OCI-LY7 (cell line): ENCODE results near the gene C10orf71. TPM values are rescaled to one million over a fixed set of nuclear protein-coding genes. Genes with fewer than 3 reads are reported as not detected.

Experiments
- BruUV-seq: library from RNA; stranded (reverse); fragments of 400-500 nt; replicated peaks from 2 replicates; lab custom pipeline; 2021; lab: Mats Ljungman, UMichigan
- CTCF ChIA-PET: fragments of 300-600 bp; sonication (Branson Sonifier 250); formaldehyde crosslinking; loops from one replicate; lab custom pipeline; 2022; ENCODE audit warnings: antibody characterized with exemption; ENCODE audit not compliant: unreplicated experiment; lab: Charles Lee
- POLR2A ChIA-PET: fragments of 300-600 bp; sonication (Branson Sonifier 250); formaldehyde crosslinking; loops from one replicate; lab custom pipeline; 2022; ENCODE audit warnings: antibody characterized with exemption; lab: Charles Lee
- DNase-seq: peaks from one replicate; pipeline ENCODE4 v3.0.0-alpha.2; 2015; ENCODE audit warnings: low spot score
- H2AFZ ChIP-seq: fragments of 200-600 bp; sonication (generic), shearing (Covaris generic); 2 replicates; pipeline ENCODE4 v1.6.1; 2014; ENCODE audit warnings: mild to moderate bottlenecking, antibody characterized with exemption, low read length, moderate library complexity
- H3K27ac ChIP-seq: fragments of 200-600 bp; sonication (generic); 2 replicates; pipeline ENCODE4 v1.5.1; 2014; ENCODE audit warnings: mixed run types, low read depth, mild to moderate bottlenecking, moderate library complexity, low read length, inconsistent platforms; ENCODE audit not compliant: poor library complexity, severe bottlenecking
- H3K36me3 ChIP-seq: fragments of 200-600 bp; sonication (generic); 2 replicates; pipeline ENCODE4 v1.6.1; 2014; ENCODE audit warnings: mild to moderate bottlenecking, antibody characterized with exemption, low read length, moderate library complexity, mixed read lengths; ENCODE audit not compliant: insufficient read depth
- H3K4me1 ChIP-seq: fragments of 200-600 bp; sonication (generic); 2 replicates; pipeline ENCODE4 v1.5.1; 2014; ENCODE audit warnings: mild to moderate bottlenecking, low read length; ENCODE audit not compliant: insufficient read depth, poor library complexity, severe bottlenecking
- H3K4me2 ChIP-seq: fragments of 200-600 bp; sonication (generic); 2 replicates; pipeline ENCODE4 v1.6.1; 2014; ENCODE audit warnings: mild to moderate bottlenecking, low read length
- H3K4me3 ChIP-seq: fragments of 200-600 bp; sonication (generic); 2 replicates; pipeline ENCODE4 v1.5.1; 2014; ENCODE audit warnings: mild to moderate bottlenecking, low read depth, low read length; ENCODE audit not compliant: poor library complexity, severe bottlenecking
- H3K79me2 ChIP-seq: fragments of 200-600 bp; sonication (generic); 2 replicates; pipeline ENCODE4 v1.6.1; 2016; ENCODE audit warnings: low read depth, mild to moderate bottlenecking, low read length, moderate library complexity, mixed read lengths; ENCODE audit not compliant: insufficient read depth
- H3K9me2 ChIP-seq: fragments of 200-600 bp; sonication (generic); 2 replicates; pipeline ENCODE4 v1.6.1; 2016; ENCODE audit warnings: mild to moderate bottlenecking, low read length, mixed read lengths; ENCODE audit not compliant: insufficient read depth
- H3K9me3 ChIP-seq: fragments of 200-600 bp; sonication (generic); 2 replicates; pipeline ENCODE4 v1.6.1; 2014; ENCODE audit warnings: mild to moderate bottlenecking, mixed run types, low read length, mixed read lengths
- H4K20me1 ChIP-seq: fragments of 200-600 bp; sonication (generic); 2 replicates; pipeline ENCODE4 v1.6.1; 2014; ENCODE audit warnings: mild to moderate bottlenecking, antibody characterized with exemption, low read length, moderate library complexity, mixed read lengths; ENCODE audit not compliant: insufficient read depth
- CTCF ChIP-seq: fragments of 200-600 bp; sonication (generic); conservative IDR thresholded peaks from 2 replicates; pipeline ENCODE4 v1.5.1; 2014; ENCODE audit warnings: mild to moderate bottlenecking, antibody characterized with exemption, low read length, moderate library complexity, mixed read lengths
- EZH2phosphoT487 ChIP-seq: fragments of 200-600 bp; sonication (generic); IDR thresholded peaks from 2 replicates; pipeline ENCODE4 v1.6.1; 2018; ENCODE audit warnings: low read depth, borderline replicate concordance, mild to moderate bottlenecking, mixed run types, antibody characterized with exemption, low read length, moderate library complexity, mixed read lengths
- intact Hi-C: fragments of 100-400 bp; cut with micrococcal nuclease; formaldehyde crosslinking; loops from one replicate; pipeline ENCODE4 v1.10.0; 2022; ENCODE audit not compliant: unreplicated experiment
- total RNA-seq, 2 experiments: library from RNA; depleted of rRNA in 1 of 2; stranded (reverse); fragments of >200 nt in 1 of 2; shearing (Covaris generic) in 1 of 2; gene quantifications; 2 replicates each; pipeline ENCODE4 v1.2.3, GENCODE V29; 2014 to 2022

The C10orf71 gene
- total RNA-seq, 2 experiments from 2014 or later: 0.06 to 0.08 TPM

GRCh38 chr10:49374740-49375139 lies 75.8 kb downstream of the C10orf71 start:
- BruUV-seq: no TSS peak
- no peak for DNase-seq
- POLR2A ChIA-PET: no interaction called here

GRCh38 chr10:49375611-49376010 lies 76.6 kb downstream of the C10orf71 start:
- Histone ChIP-seq H3K79me2 (no peaks in the 10 kb centered on the region), H3K4me3 (no peak overlapping the region), H4K20me1 (no peaks in the 10 kb centered on the region), H3K9me2 (no peaks in the 10 kb centered on the region), H3K4me2 (no peak overlapping the region), H3K36me3 (no peaks in the 10 kb centered on the region), H3K27ac (no peak overlapping the region), H3K4me1 (no peaks in the 10 kb centered on the region), H3K9me3 (no peaks in the 10 kb centered on the region), H2AFZ (no peak overlapping the region)
- ChIA-PET CTCF (no interaction called here), POLR2A (no interaction called here)
- intact Hi-C loops: no loop called here
- BruUV-seq: no TSS peak
- no peak for TF ChIP-seq CTCF
- no peak for TF ChIP-seq EZH2phosphoT487
- DNase-seq: no peak

More at GRCh38 chr10:49374740-49375139, 75.8 kb downstream of the C10orf71 start:
- Histone ChIP-seq H3K36me3 (no peaks in the 10 kb centered on the region), H3K4me2 (no peak overlapping the region), H3K9me2 (no peaks in the 10 kb centered on the region), H3K79me2 (no peaks in the 10 kb centered on the region), H3K4me1 (no peaks in the 10 kb centered on the region), H3K4me3 (no peak overlapping the region), H3K27ac (no peak overlapping the region), H3K9me3 (no peaks in the 10 kb centered on the region), H2AFZ (no peak overlapping the region), H4K20me1 (no peaks in the 10 kb centered on the region)
- CTCF ChIA-PET: no interaction called here
- TF ChIP-seq EZH2phosphoT487 (no peak), CTCF (no peak)
- intact Hi-C loops: no loop called here

Other genes starting within 250 kb of the C10orf71 start
- gene VSTM4, start 183.6 kb upstream of the C10orf71 start, total RNA-seq (2014; rRNA removed; shearing (Covaris generic)): not detected in 2 replicates
- gene VSTM4, start 183.6 kb upstream of the C10orf71 start, total RNA-seq (2022): not detected in 2 replicates
- gene FAM170B, start 165.1 kb upstream of the C10orf71 start, total RNA-seq (2014; rRNA removed; shearing (Covaris generic)): 0.31 and 0.38 TPM in 2 replicates
- gene FAM170B, start 165.1 kb upstream of the C10orf71 start, total RNA-seq (2022): 0.23 TPM in 1 of 2 replicates, not detected in the other
- gene TMEM273, start 110.8 kb upstream of the C10orf71 start, total RNA-seq (2014; rRNA removed; shearing (Covaris generic)): 1.8 and 5.0 TPM in 2 replicates
- 0.82 and 1.3 TPM in 2 replicates for gene TMEM273, start 110.8 kb upstream of the C10orf71 start, total RNA-seq (2022)
- gene DRGX, start 96.9 kb downstream of the C10orf71 start, total RNA-seq (2014; rRNA removed; shearing (Covaris generic)): not detected in 2 replicates
- not detected in 2 replicates for gene DRGX, start 96.9 kb downstream of the C10orf71 start, total RNA-seq (2022)
- 7.8 and 8.8 TPM in 2 replicates for gene ERCC6, start 240.0 kb downstream of the C10orf71 start, total RNA-seq (2014; rRNA removed; shearing (Covaris generic))
- gene ERCC6, start 240.0 kb downstream of the C10orf71 start, total RNA-seq (2022): 21.9 and 25.7 TPM in 2 replicates